HEK293T (cell line): ENCODE data around the gene PFKP.
"Not testable (repeated sequence)": the region's sequence is repeated elsewhere in the genome, so short reads cannot be mapped to it uniquely, and the experiment has no call there.

Experiments
- CTCF ChIA-PET: fragments of 350-600 bp; formaldehyde crosslinking; extraction: SDS; loops from one replicate; lab custom pipeline; 2021; ENCODE audit warnings: antibody characterized with exemption, inconsistent platforms; lab: Yijun Ruan, JAX
- POLR2A ChIA-PET: fragments of 350-600 bp; formaldehyde crosslinking; extraction: SDS; loops from one replicate; lab custom pipeline; 2020; ENCODE audit warnings: antibody characterized with exemption, inconsistent platforms; lab: Yijun Ruan, JAX
- DNase-seq: peaks from one replicate; pipeline ENCODE4 v3.0.0; 2012; ENCODE audit warnings: mixed read lengths; ENCODE audit errors: extremely low spot score
- ARNT ChIP-seq: fragments of 450-650 bp; IDR thresholded peaks from 2 replicates; pipeline ENCODE4 v1.6.1; 2017; ENCODE audit warnings: mild to moderate bottlenecking
- BHLHE40 ChIP-seq: fragments of 450-650 bp; IDR thresholded peaks from 2 replicates; pipeline ENCODE4 v1.6.1; 2016; ENCODE audit warnings: mild to moderate bottlenecking, moderate library complexity, borderline replicate concordance
- CTBP1 ChIP-seq: fragments of 450-650 bp; IDR thresholded peaks from 2 replicates; pipeline ENCODE4 v1.6.1; 2016; ENCODE audit warnings: borderline replicate concordance
- ELF4 ChIP-seq: fragments of 450-650 bp; IDR thresholded peaks from 2 replicates; pipeline ENCODE4 v1.6.1; 2017; ENCODE audit warnings: antibody characterized with exemption
- FOXA1 ChIP-seq: fragments of 450-650 bp; IDR thresholded peaks from 2 replicates; pipeline ENCODE4 v1.6.1; 2016; ENCODE audit warnings: mild to moderate bottlenecking
- FOXK2 ChIP-seq: fragments of 450-650 bp; IDR thresholded peaks from 2 replicates; pipeline ENCODE4 v1.6.1; 2016; ENCODE audit warnings: mild to moderate bottlenecking
- FOXM1 ChIP-seq: fragments of 450-650 bp; IDR thresholded peaks from 2 replicates; pipeline ENCODE4 v1.6.1; 2017; ENCODE audit warnings: mild to moderate bottlenecking, borderline replicate concordance
- HDGF ChIP-seq: fragments of 450-650 bp; IDR thresholded peaks from 2 replicates; pipeline ENCODE4 v1.6.1; 2017; ENCODE audit warnings: antibody characterized with exemption, borderline replicate concordance
- L3MBTL2 ChIP-seq: fragments of 450-650 bp; conservative IDR thresholded peaks from 2 replicates; pipeline ENCODE4 v1.6.1; 2016; ENCODE audit warnings: mild to moderate bottlenecking
- LEF1 ChIP-seq: fragments of 450-650 bp; IDR thresholded peaks from 2 replicates; pipeline ENCODE4 v1.6.1; 2017; ENCODE audit warnings: mild to moderate bottlenecking, borderline replicate concordance
- NFRKB ChIP-seq: fragments of 450-650 bp; IDR thresholded peaks from 2 replicates; pipeline ENCODE4 v1.6.1; 2016; ENCODE audit warnings: mild to moderate bottlenecking, moderate library complexity
- SP1 ChIP-seq: fragments of 450-650 bp; IDR thresholded peaks from 2 replicates; pipeline ENCODE4 v1.6.1; 2017
- SUZ12 ChIP-seq: fragments of 450-650 bp; IDR thresholded peaks from 2 replicates; pipeline ENCODE4 v1.6.1; 2016; ENCODE audit warnings: mild to moderate bottlenecking
- TARDBP ChIP-seq: fragments of 450-650 bp; IDR thresholded peaks from 2 replicates; pipeline ENCODE4 v1.6.1; 2016
- ZNF384 ChIP-seq: fragments of 450-650 bp; IDR thresholded peaks from 2 replicates; pipeline ENCODE4 v1.6.1; 2016
- TF ChIP-seq, protein P1 (sequence below): fragments of 450-650 bp; IDR thresholded peaks from 2 replicates; pipeline ENCODE4 v1.6.1; 2016

The PFKP gene

DNA sequence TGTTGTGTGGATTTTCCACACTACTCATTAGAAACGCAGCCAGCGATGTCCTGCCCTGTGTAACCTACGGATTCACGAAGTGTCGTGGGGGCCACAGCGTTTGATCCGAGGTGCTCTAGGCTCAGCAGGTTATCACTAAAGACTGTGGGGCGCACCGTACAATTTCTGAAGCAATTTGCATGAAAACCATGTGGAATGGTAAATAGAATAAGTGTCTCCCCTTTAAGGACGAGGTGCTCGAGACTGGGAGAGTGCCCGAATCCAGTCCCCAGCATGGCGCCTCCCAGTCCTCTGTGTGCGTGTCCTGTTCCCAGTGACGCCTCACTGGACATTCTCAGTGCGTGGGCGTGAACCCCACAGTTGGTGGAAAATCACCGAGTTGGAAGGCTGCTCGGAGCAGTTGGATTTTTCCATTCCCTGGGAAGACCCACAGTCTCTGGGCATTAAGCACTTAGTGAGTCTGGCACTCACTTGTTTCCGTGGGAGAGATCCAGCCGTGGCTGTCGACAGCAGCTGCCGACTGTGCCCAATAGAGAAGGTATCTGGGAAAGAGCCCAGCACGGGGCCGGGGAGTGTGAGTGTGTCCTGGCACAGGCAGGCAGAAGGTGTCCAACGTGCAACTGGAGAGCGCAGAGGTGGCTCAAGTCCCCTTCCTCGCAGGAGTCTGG is 37.0 kb downstream of the PFKP start:
- no peak for TF ChIP-seq L3MBTL2
- no peak for TF ChIP-seq ZNF384
- no peak for TF ChIP-seq ARNT
- no peak for TF ChIP-seq CTBP1
- TF ChIP-seq, protein P1, sequence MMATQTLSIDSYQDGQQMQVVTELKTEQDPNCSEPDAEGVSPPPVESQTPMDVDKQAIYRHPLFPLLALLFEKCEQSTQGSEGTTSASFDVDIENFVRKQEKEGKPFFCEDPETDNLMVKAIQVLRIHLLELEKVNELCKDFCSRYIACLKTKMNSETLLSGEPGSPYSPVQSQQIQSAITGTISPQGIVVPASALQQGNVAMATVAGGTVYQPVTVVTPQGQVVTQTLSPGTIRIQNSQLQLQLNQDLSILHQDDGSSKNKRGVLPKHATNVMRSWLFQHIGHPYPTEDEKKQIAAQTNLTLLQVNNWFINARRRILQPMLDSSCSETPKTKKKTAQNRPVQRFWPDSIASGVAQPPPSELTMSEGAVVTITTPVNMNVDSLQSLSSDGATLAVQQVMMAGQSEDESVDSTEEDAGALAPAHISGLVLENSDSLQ, result no peak
- CTCF ChIA-PET, result no interaction called here
- DNase-seq, result no peak
- POLR2A ChIA-PET, result no interaction called here

GRCh38 chr10:3105166-3105565 is 37.8 kb downstream of the PFKP start:
- CTCF ChIA-PET, result no interaction called here
- POLR2A ChIA-PET, result no interaction called here
- no peak for DNase-seq
- TF ChIP-seq LEF1, result no peak
- no peak for TF ChIP-seq ELF4
- TF ChIP-seq FOXA1, result no peak
- TF ChIP-seq TARDBP, result no peak
- TF ChIP-seq ZNF384, result no peak
- no peak for TF ChIP-seq NFRKB
- no peak for TF ChIP-seq L3MBTL2
- no peak for TF ChIP-seq SUZ12
- no peak for TF ChIP-seq ARNT
- TF ChIP-seq BHLHE40, result no peak
- no peak for TF ChIP-seq FOXK2
- no peak for TF ChIP-seq CTBP1
- TF ChIP-seq, protein P1, result no peak
- no peak for TF ChIP-seq FOXM1
- TF ChIP-seq HDGF, result no peak
- no peak for TF ChIP-seq SP1

DNA sequence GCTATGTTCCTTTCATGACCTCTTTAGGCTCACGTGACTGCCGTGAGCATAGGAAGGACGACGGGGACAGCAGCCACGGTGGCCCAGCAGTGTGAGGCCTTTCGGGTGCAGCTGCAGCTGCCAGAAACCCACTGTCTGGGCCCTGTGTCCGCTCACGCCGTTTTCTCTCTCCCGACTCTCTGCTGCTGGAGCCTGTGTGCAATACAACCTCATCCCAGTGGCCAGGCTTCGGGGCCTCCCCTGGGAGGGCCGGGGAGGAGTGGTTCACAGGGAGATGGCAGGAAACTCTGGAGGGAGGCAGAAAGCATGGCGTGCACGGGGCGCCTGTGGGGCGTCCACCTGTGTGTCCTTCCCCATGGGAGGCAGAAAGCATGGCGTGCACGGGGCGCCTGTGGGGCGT is 38.6 kb downstream of the PFKP start:
- TF ChIP-seq NFRKB (no peak), ELF4 (no peak)
- ChIA-PET CTCF (no interaction called here), POLR2A (no interaction called here)
- no peak for DNase-seq

GRCh38 chr10:3106328-3106727 is 39.0 kb downstream of the PFKP start:
- CTCF ChIA-PET, POLR2A ChIA-PET, DNase-seq: not testable (repeated sequence)

- ChIA-PET POLR2A (no interaction called here), CTCF (interaction anchor here (0.6 kb wide), 1 partner anchor 716 kb away, joined by 3 read pairs; no protein-coding TSS in a partner anchor)
- TF ChIP-seq FOXK2 (no peak), TARDBP (no peak), SP1 (no peak), ARNT (no peak), FOXM1 (no peak), SUZ12 (no peak)
- no peak for DNase-seq
Observed at GRCh38 chr10:3106928-3107425, 39.6 kb downstream of the PFKP start.

- no peak for DNase-seq
- CTCF ChIA-PET, result interaction anchor here (0.6 kb wide), 2 partner anchors 717 to 1838 kb away, joined by 3 read pairs; no protein-coding TSS in a partner anchor
Observed at GRCh38 chr10:3107426-3107961, 40.1 kb downstream of the PFKP start.

More at GRCh38 chr10:3107426-3107961, 40.1 kb downstream of the PFKP start:
- TF ChIP-seq NFRKB, result no peak
- no peak for TF ChIP-seq FOXA1
- no peak for TF ChIP-seq TARDBP
- no peak for TF ChIP-seq FOXK2
- no peak for TF ChIP-seq SUZ12
- TF ChIP-seq ARNT, result no peak
- TF ChIP-seq HDGF, result no peak
- TF ChIP-seq ZNF384, result no peak
- TF ChIP-seq L3MBTL2, result no peak
- no peak for TF ChIP-seq LEF1
- no peak for TF ChIP-seq SP1
- TF ChIP-seq FOXM1, result no peak
- TF ChIP-seq ELF4, result no peak
- no peak for TF ChIP-seq BHLHE40
- TF ChIP-seq, protein P1, result no peak
- TF ChIP-seq CTBP1, result no peak
- POLR2A ChIA-PET, result no interaction called here
